IMR-90 (cell line): Measurements from ENCODE around the gene SYCP2. TPM values are rescaled to one million over a fixed set of nuclear protein-coding genes. Genes with fewer than 3 reads are reported as not detected.

ENCODE experiments used
- ATAC-seq: fragments of 200-7000 bp; cut with Tn5 transposase; 2 replicates; pipeline ENCODE4 v1.9.1; 2020; ENCODE audit warnings: low read depth, mild to moderate bottlenecking, moderate library complexity
- BruUV-seq: library from RNA; stranded (reverse); fragments of 400-500 nt; replicated peaks from 2 replicates; lab custom pipeline; 2021; lab: Mats Ljungman, UMichigan
- CTCF ChIA-PET: fragments of 300-600 bp; formaldehyde crosslinking; extraction: SDS; loops from one replicate; lab custom pipeline; 2021; ENCODE audit warnings: antibody characterized with exemption; lab: Yijun Ruan, JAX
- POLR2A ChIA-PET: fragments of 300-600 bp; sonication (Branson Sonifier 250); formaldehyde crosslinking; loops from one replicate; lab custom pipeline; 2022; ENCODE audit warnings: antibody characterized with exemption; ENCODE audit not compliant: unreplicated experiment; lab: Charles Lee
- DNase-seq: peaks from one replicate; pipeline ENCODE4 v3.0.0; 2013
- H2AFZ ChIP-seq: replicated peaks from 2 replicates; pipeline ENCODE3; 2013; ENCODE audit warnings: low read length, mild to moderate bottlenecking; ENCODE audit not compliant: poor library complexity
- H2AK5ac ChIP-seq: 2 replicates; pipeline ENCODE4 v1.6.1; 2013; ENCODE audit warnings: low read depth, low read length, inconsistent platforms
- H2AK9ac ChIP-seq: replicated peaks from 2 replicates; pipeline ENCODE3; 2013; ENCODE audit warnings: mild to moderate bottlenecking, low read depth, low read length, moderate library complexity; ENCODE audit not compliant: poor library complexity
- H2BK120ac ChIP-seq: 2 replicates; pipeline ENCODE4 v1.6.1; 2013; ENCODE audit warnings: low read depth, low read length, inconsistent platforms
- H2BK15ac ChIP-seq: 3 replicates; pipeline ENCODE4 v1.6.1; 2013; ENCODE audit warnings: low read depth, low read length, inconsistent platforms
- H2BK20ac ChIP-seq: 2 replicates; pipeline ENCODE4 v1.6.1; 2013; ENCODE audit warnings: low read depth, mild to moderate bottlenecking, inconsistent platforms, low read length, moderate library complexity
- H2BK5ac ChIP-seq: 2 replicates; pipeline ENCODE4 v1.6.1; 2013; ENCODE audit warnings: mild to moderate bottlenecking, low read depth, low read length, inconsistent platforms; ENCODE audit not compliant: poor library complexity, severe bottlenecking
- H3K14ac ChIP-seq: replicated peaks from 2 replicates; pipeline ENCODE4 v1.6.1; 2013; ENCODE audit warnings: low read depth, low read length, inconsistent platforms
- H3K18ac ChIP-seq: 2 replicates; pipeline ENCODE4 v1.6.1; 2013; ENCODE audit warnings: low read depth, low read length, control low read depth
- H3K23ac ChIP-seq: 2 replicates; pipeline ENCODE4 v1.6.1; 2013; ENCODE audit warnings: low read depth, low read length, inconsistent platforms
- H3K27ac ChIP-seq: 2 replicates; pipeline ENCODE4 v1.5.1; 2013; ENCODE audit warnings: mild to moderate bottlenecking, control low read depth, low read length; ENCODE audit not compliant: insufficient read depth
- H3K27me3 ChIP-seq: 2 replicates; pipeline ENCODE4 v1.6.1; 2013; ENCODE audit warnings: low read length; ENCODE audit not compliant: control insufficient read depth, insufficient read depth
- H3K36me3 ChIP-seq: 2 replicates; pipeline ENCODE4 v1.6.1; 2013; ENCODE audit warnings: low read length, mixed read lengths; ENCODE audit not compliant: control insufficient read depth, insufficient read depth
- H3K4ac ChIP-seq: 2 replicates; pipeline ENCODE4 v1.6.1; 2013; ENCODE audit warnings: low read depth, low read length, inconsistent platforms
- H3K4me1 ChIP-seq: 2 replicates; pipeline ENCODE4 v1.6.1; 2013; ENCODE audit warnings: low read length, mixed read lengths; ENCODE audit not compliant: control insufficient read depth, insufficient read depth
- H3K4me2 ChIP-seq: 2 replicates; pipeline ENCODE4 v1.6.1; 2013; ENCODE audit warnings: low read depth, mild to moderate bottlenecking, control low read depth, low read length, moderate library complexity
- H3K4me3 ChIP-seq: 2 replicates; pipeline ENCODE4 v1.5.1; 2013; ENCODE audit warnings: low read depth, mild to moderate bottlenecking, control low read depth, low read length, moderate library complexity; ENCODE audit not compliant: insufficient read depth
- H3K56ac ChIP-seq: 2 replicates; pipeline ENCODE4 v1.6.1; 2013; ENCODE audit warnings: low read length, inconsistent platforms; ENCODE audit not compliant: insufficient read depth; ENCODE audit errors: extremely low read depth
- H3K79me1 ChIP-seq, 2 experiments: 2 replicates each; pipeline ENCODE4 v1.6.1; 2013; ENCODE audit warnings: low read length in 2 of 2, inconsistent platforms in 1 of 2, low read depth in 1 of 2
- H3K9ac ChIP-seq: 2 replicates; pipeline ENCODE4 v1.6.1; 2013; ENCODE audit warnings: low read depth, low read length, control low read depth
- H3K9me1 ChIP-seq: 2 replicates; pipeline ENCODE4 v1.6.1; 2013; ENCODE audit warnings: low read length, inconsistent platforms; ENCODE audit not compliant: insufficient read depth
- H3K9me3 ChIP-seq: 2 replicates; pipeline ENCODE4 v1.6.1; 2013; ENCODE audit warnings: low read length; ENCODE audit not compliant: control insufficient read depth, insufficient read depth
- H4K20me1 ChIP-seq: 2 replicates; pipeline ENCODE4 v1.6.1; 2013; ENCODE audit warnings: low read length, inconsistent platforms; ENCODE audit not compliant: insufficient read depth
- H4K5ac ChIP-seq: 2 replicates; pipeline ENCODE4 v1.6.1; 2013; ENCODE audit warnings: mild to moderate bottlenecking, low read depth, low read length, control low read depth
- H4K8ac ChIP-seq, 2 experiments: 2 replicates each; pipeline ENCODE4 v1.6.1; 2013; ENCODE audit warnings: low read depth in 2 of 2, low read length in 2 of 2, control low read depth in 1 of 2, inconsistent platforms in 1 of 2
- H4K91ac ChIP-seq: 2 replicates; pipeline ENCODE4 v1.6.1; 2013; ENCODE audit warnings: low read depth, low read length, inconsistent platforms; ENCODE audit not compliant: insufficient read depth
- BHLHE40 ChIP-seq: fragments of 150-350 bp; IDR thresholded peaks from 2 replicates; pipeline ENCODE4 v1.6.1; 2016; ENCODE audit warnings: mild to moderate bottlenecking, low read depth, low read length
- CEBPB ChIP-seq: IDR thresholded peaks from 2 replicates; pipeline ENCODE4 v1.6.1; 2012; ENCODE audit warnings: low read depth, low read length, improper control_type of control experiment
- CHD1 ChIP-seq: IDR thresholded peaks from 2 replicates; pipeline ENCODE4 v1.6.1; 2012; ENCODE audit warnings: low read depth, low read length, improper control_type of control experiment
- CTCF ChIP-seq: conservative IDR thresholded peaks from 2 replicates; pipeline ENCODE4 v1.5.1; 2012; ENCODE audit warnings: mild to moderate bottlenecking, low read depth, low read length, improper control_type of control experiment
- ELK1 ChIP-seq: fragments of 150-350 bp; IDR thresholded peaks from 2 replicates; pipeline ENCODE4 v1.6.1; 2016; ENCODE audit warnings: low read depth, mild to moderate bottlenecking, low read length, moderate library complexity, borderline replicate concordance
- FOS ChIP-seq: fragments of 150-350 bp; IDR thresholded peaks from 2 replicates; pipeline ENCODE4 v1.6.1; 2016; ENCODE audit warnings: low read depth, low read length
- MAZ ChIP-seq: IDR thresholded peaks from 2 replicates; pipeline ENCODE4 v1.6.1; 2012; ENCODE audit warnings: low read depth, mild to moderate bottlenecking, low read length, improper control_type of control experiment, moderate library complexity, borderline replicate concordance
- MXI1 ChIP-seq: IDR thresholded peaks from 2 replicates; pipeline ENCODE4 v1.6.1; 2012; ENCODE audit warnings: low read depth, mild to moderate bottlenecking, low read length, moderate library complexity, borderline replicate concordance
- NFE2L2 ChIP-seq: fragments of 150-350 bp; IDR thresholded peaks from 2 replicates; pipeline ENCODE4 v1.6.1; 2016; ENCODE audit warnings: low read depth, mild to moderate bottlenecking, low read length
- POLR2A ChIP-seq: IDR thresholded peaks from 2 replicates; pipeline ENCODE4 v1.6.1; 2012; ENCODE audit warnings: mild to moderate bottlenecking, low read depth, low read length
- RAD21 ChIP-seq: IDR thresholded peaks from 2 replicates; pipeline ENCODE4 v1.6.1; 2012; ENCODE audit warnings: low read length, improper control_type of control experiment
- RCOR1 ChIP-seq: IDR thresholded peaks from 2 replicates; pipeline ENCODE4 v1.6.1; 2012; ENCODE audit warnings: mild to moderate bottlenecking, low read length, improper control_type of control experiment; ENCODE audit not compliant: insufficient replicate concordance
- RFX5 ChIP-seq: IDR thresholded peaks from 2 replicates; pipeline ENCODE4 v1.8.0; 2012; ENCODE audit warnings: low read depth, mild to moderate bottlenecking, low read length, moderate library complexity
- SMC3 ChIP-seq: fragments of 150-350 bp; IDR thresholded peaks from 2 replicates; pipeline ENCODE4 v1.6.1; 2016; ENCODE audit warnings: low read depth, mild to moderate bottlenecking, antibody characterized with exemption, low read length, moderate library complexity
- USF2 ChIP-seq: fragments of 150-350 bp; IDR thresholded peaks from 2 replicates; pipeline ENCODE4 v1.6.1; 2017; ENCODE audit warnings: mild to moderate bottlenecking, antibody characterized with exemption, low read length, low read depth
- whole genome bisulfite sequencing, 2 experiments: methylation state at CpG; one replicate each; pipeline versions ENCODE4 v1.1.5 to v1.1.7; 2013; ENCODE audit warnings: missing lambda C conversion rate in 2 of 2; ENCODE audit not compliant: insufficient read length in 1 of 2; ENCODE audit errors: extremely low coverage in 2 of 2; 5-methylcytosine and 5-hydroxymethylcytosine counted together
- dilution Hi-C: fragments of 300-500 bp; cut with HindIII; formaldehyde crosslinking; loops from one replicate; pipeline ENCODE4 v1.14.3; 2018; ENCODE audit warnings: low sequenced_read_pairs; ENCODE audit not compliant: unreplicated experiment
- in situ Hi-C: fragments of 300-500 bp; cut with MboI; formaldehyde crosslinking; loops from 3 replicates; pipeline ENCODE4 v1.14.3; 2019; ENCODE audit warnings: low sequenced_read_pairs, inconsistent platforms, mixed read lengths
- intact Hi-C: fragments of 100-400 bp; cut with micrococcal nuclease; formaldehyde crosslinking; loops from 2 replicates; pipeline ENCODE4 v1.10.0; 2022
- polyA plus RNA-seq, 3 experiments: library from polyadenylated mRNA; depleted of rRNA; stranded (reverse); fragments of >200 nt; gene quantifications; 2 replicates each; pipeline ENCODE4 v1.2.3, GENCODE V29; 2012; ENCODE audit warnings: low replicate concordance in 1 of 3
- total RNA-seq: library from RNA; depleted of rRNA; stranded (reverse); fragments of >200 nt; gene quantifications from 2 replicates; pipeline ENCODE4 v1.2.3, GENCODE V29; 2012

SYCP2 gene
- total and polyA plus RNA-seq, 2 of the 4 experiments (the other 2 are of a cell fraction): 0.18 to 0.31 TPM

- no peak for ATAC-seq
- POLR2A ChIA-PET: no interaction called here
- no peak for TF ChIP-seq RFX5
- TF ChIP-seq MXI1: no peak
- TF ChIP-seq ELK1: no peak
- no peak for TF ChIP-seq SMC3
- TF ChIP-seq POLR2A: no peak
- TF ChIP-seq CEBPB: no peak
- no peak for TF ChIP-seq RCOR1
- no peak for TF ChIP-seq CTCF
- TF ChIP-seq FOS: no peak
- no peak for TF ChIP-seq NFE2L2
- no peak for TF ChIP-seq BHLHE40
- no peak for TF ChIP-seq MAZ
- no peak for TF ChIP-seq USF2
- no peak for TF ChIP-seq RAD21
- no peak for TF ChIP-seq CHD1
Measured at GRCh38 chr20:59813948-59814839, 119.2 kb downstream of the SYCP2 start.

More at GRCh38 chr20:59813948-59814839, 119.2 kb downstream of the SYCP2 start:
- no peak overlapping the region for H3K27ac ChIP-seq
- no peak overlapping the region for H2AK9ac ChIP-seq
- H4K5ac ChIP-seq: no peak overlapping the region
- H2AFZ ChIP-seq: peak overlapping the region; percentile 23
- CTCF ChIA-PET: no interaction called here
- peaks cover 4% of the 10 kb centered on the region; the same call in 1 of the 2 replicates for H3K9me3 ChIP-seq
- no peak overlapping the region for H2BK20ac ChIP-seq
- H4K8ac ChIP-seq: no peak overlapping the region
- no peaks in the 10 kb centered on the region for H3K27me3 ChIP-seq
- no peak overlapping the region for H3K14ac ChIP-seq
- H4K20me1 ChIP-seq: no peaks in the 10 kb centered on the region
- H3K36me3 ChIP-seq: no peaks in the 10 kb centered on the region
- no peak overlapping the region for H3K56ac ChIP-seq
- no peak overlapping the region for H3K18ac ChIP-seq
- BruUV-seq: no TSS peak
- no peak overlapping the region for H3K4me2 ChIP-seq
- H3K79me1 ChIP-seq: no peaks in the 10 kb centered on the region
- no peak for DNase-seq
- H2BK15ac ChIP-seq: no peak overlapping the region
- no peak overlapping the region for H2BK5ac ChIP-seq
- H3K4me1 ChIP-seq: no peaks in the 10 kb centered on the region
- in situ Hi-C loops: no loop called here
- H3K4ac ChIP-seq: no peak overlapping the region
- dilution Hi-C loops: no loop called here
- H2AK5ac ChIP-seq: no peak overlapping the region
- H4K91ac ChIP-seq: no peak overlapping the region
- 39% methylated on average over 12 of the region's 21 CpGs; no CpG with 5 or more reads in 1 of the 2 experiments for WGBS, 2 experiments
- no peak overlapping the region for H3K23ac ChIP-seq
- no peak overlapping the region for H3K9ac ChIP-seq
- H2BK120ac ChIP-seq: no peak overlapping the region
- no peaks in the 10 kb centered on the region for H3K9me1 ChIP-seq
- no peak overlapping the region for H3K4me3 ChIP-seq
- intact Hi-C loops: no loop called here
